HEK293 (cell line): Measurements from ENCODE around the gene ASB4.

ENCODE experiments used
- CTCF ChIP-seq: fragments of 450-650 bp; formaldehyde crosslinking; IDR thresholded peaks from 2 replicates; pipeline ENCODE4 v1.5.1; 2016; ENCODE audit warnings: missing biosample characterization, missing genetic modification characterization
- HOXD13 ChIP-seq: sonication (generic); formaldehyde crosslinking; IDR thresholded peaks from 2 replicates; pipeline ENCODE4 v1.8.0; 2022; ENCODE audit warnings: missing genetic modification reagents, borderline replicate concordance
- KLF16 ChIP-seq: fragments of 450-650 bp; formaldehyde crosslinking; IDR thresholded peaks from 2 replicates; pipeline ENCODE4 v1.5.1; 2017; ENCODE audit warnings: missing biosample characterization, missing genetic modification characterization
- SCRT2 ChIP-seq: fragments of 450-650 bp; formaldehyde crosslinking; IDR thresholded peaks from 2 replicates; pipeline ENCODE4 v1.5.1; 2016; ENCODE audit warnings: missing biosample characterization, missing genetic modification characterization
- ZBTB1 ChIP-seq: fragments of 450-650 bp; formaldehyde crosslinking; IDR thresholded peaks from 2 replicates; pipeline ENCODE4 v1.5.1; 2016; ENCODE audit warnings: missing biosample characterization, missing genetic modification characterization
- ZNF10 ChIP-seq: fragments of 450-650 bp; formaldehyde crosslinking; IDR thresholded peaks from 2 replicates; pipeline ENCODE4 v1.5.1; 2017; ENCODE audit warnings: missing biosample characterization, missing genetic modification characterization
- ZNF175 ChIP-seq: fragments of 450-650 bp; formaldehyde crosslinking; IDR thresholded peaks from 2 replicates; pipeline ENCODE4 v1.5.1; 2016; ENCODE audit warnings: missing biosample characterization, missing genetic modification characterization
- ZNF184 ChIP-seq: fragments of 450-650 bp; IDR thresholded peaks from 2 replicates; pipeline ENCODE4 v1.5.1; 2018; ENCODE audit warnings: missing biosample characterization, mild to moderate bottlenecking, missing genetic modification characterization
- ZNF341 ChIP-seq: fragments of 450-650 bp; formaldehyde crosslinking; IDR thresholded peaks from 2 replicates; pipeline ENCODE4; 2016; ENCODE audit warnings: low read depth, missing biosample characterization, missing genetic modification characterization
- ZNF629 ChIP-seq: fragments of 450-650 bp; formaldehyde crosslinking; IDR thresholded peaks from 2 replicates; pipeline ENCODE4 v1.5.1; 2017; ENCODE audit warnings: missing biosample characterization, missing genetic modification characterization
- ZNF660 ChIP-seq: fragments of 450-650 bp; IDR thresholded peaks from 2 replicates; pipeline ENCODE4 v1.5.1; 2018; ENCODE audit warnings: missing biosample characterization, mild to moderate bottlenecking, missing genetic modification characterization

DNA sequence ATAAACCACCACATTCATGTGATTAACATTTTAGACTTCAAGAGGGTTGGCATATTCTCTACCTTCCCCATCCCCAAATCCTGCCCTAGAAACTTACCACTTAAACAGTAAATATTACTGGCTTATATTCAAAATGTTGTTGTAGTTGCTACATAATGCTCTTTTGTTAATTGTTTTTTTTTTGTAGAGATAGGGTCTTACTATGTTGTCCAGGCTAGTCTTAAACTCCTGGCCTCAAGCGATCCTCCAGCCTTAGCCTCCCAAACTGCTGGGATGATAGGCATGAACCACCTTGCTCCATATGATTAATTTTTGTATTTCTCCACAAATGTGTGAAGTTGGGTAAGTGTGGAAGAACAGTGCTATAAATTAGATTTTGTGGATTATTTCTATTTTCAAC lies 104.0 kb downstream of the ASB4 start:
- TF ChIP-seq ZNF341 (tag by site-specific recombination) (no peak), CTCF (tag by site-specific recombination) (no peak), ZNF10 (tag by site-specific recombination) (no peak), ZNF629 (tag by site-specific recombination) (no peak), KLF16 (tag by site-specific recombination) (no peak), ZNF184 (tag by site-specific recombination) (no peak), HOXD13 (CRISPR knock-in tag) (no peak), ZBTB1 (no peak), ZNF175 (tag by site-specific recombination) (no peak), ZNF660 (tag by site-specific recombination) (no peak), SCRT2 (tag by site-specific recombination) (no peak)
